SK-N-MC (cell line): ENCODE data around the gene ODC1.

Experiments used
- EZH2 ChIP-seq: fragments of 200-600 bp; sonication (generic); IDR thresholded peaks from one replicate; pipeline ENCODE4 v1.6.1; 2017; ENCODE audit warnings: antibody characterized with exemption
- FOXP2 ChIP-seq: optimal IDR thresholded peaks from 2 replicates; pipeline ENCODE3; 2011; ENCODE audit warnings: mild to moderate bottlenecking, moderate library complexity; ENCODE audit not compliant: insufficient read depth; ENCODE audit errors: extremely low read length, control extremely low read depth
- POLR2AphosphoS5 ChIP-seq: IDR thresholded peaks from 2 replicates; pipeline ENCODE4 v1.6.1; 2012; ENCODE audit warnings: mild to moderate bottlenecking, low read depth, low read length, borderline replicate concordance

- no peak for TF ChIP-seq EZH2
- no peak for TF ChIP-seq POLR2AphosphoS5
- no peak for TF ChIP-seq FOXP2
These were observed 46.4 kb upstream of the ODC1 start for GRCh38 chr2:10494351-10495066.
